CD8-positive, alpha-beta memory T cell (primary cell): ENCODE data around the gene BLOC1S3. TPM values are rescaled to one million over a fixed set of nuclear protein-coding genes. Genes with fewer than 3 reads are reported as not detected.

Experiments
- polyA plus RNA-seq: library from polyadenylated mRNA; unstranded; fragments of 300-500 nt; fragmentation: Illumina TruSeq; gene quantifications from one replicate; pipeline ENCODE4 v1.2.3, GENCODE V29; 2021
- total RNA-seq, 2 experiments: library from RNA; stranded (reverse); gene quantifications; one replicate each; pipeline ENCODE4 v1.2.3, GENCODE V29; 2021

The BLOC1S3 gene
- total and polyA plus RNA-seq, 3 experiments from 2014 or later, result 12.4 to 19.9 (median 12.4) TPM

Other genes starting within 250 kb of the BLOC1S3 start
- gene APOC4, start 236.5 kb upstream of the BLOC1S3 start, total RNA-seq, result not detected
- gene APOC4, start 236.5 kb upstream of the BLOC1S3 start, polyA plus RNA-seq, result not detected
- not detected for gene APOC2, start 232.7 kb upstream of the BLOC1S3 start, total RNA-seq
- not detected for gene APOC2, start 232.7 kb upstream of the BLOC1S3 start, polyA plus RNA-seq
- gene CLPTM1, start 223.4 kb upstream of the BLOC1S3 start, total RNA-seq, result 10 to 100 TPM; 78.6 to 82.5 TPM
- gene CLPTM1, start 223.4 kb upstream of the BLOC1S3 start, polyA plus RNA-seq, result 27.5 TPM
- gene RELB, start 177.3 kb upstream of the BLOC1S3 start, total RNA-seq, result 10 to 100 TPM; 53.4 to 57.4 TPM
- gene RELB, start 177.3 kb upstream of the BLOC1S3 start, polyA plus RNA-seq, result 22.7 TPM
- 10 to 100 TPM; 75.5 to 84.1 TPM for gene CLASRP, start 139.7 kb upstream of the BLOC1S3 start, total RNA-seq
- gene CLASRP, start 139.7 kb upstream of the BLOC1S3 start, polyA plus RNA-seq, result 7.9 TPM
- 1 to 10 TPM; 7.9 to 8.5 TPM for gene ZNF296, start 102.3 kb upstream of the BLOC1S3 start, total RNA-seq
- gene ZNF296, start 102.3 kb upstream of the BLOC1S3 start, polyA plus RNA-seq, result 6.7 TPM
- gene GEMIN7, start 99.5 kb upstream of the BLOC1S3 start, total RNA-seq, result 10 to 100 TPM; 51.6 TPM
- 93.5 TPM for gene GEMIN7, start 99.5 kb upstream of the BLOC1S3 start, polyA plus RNA-seq
- 10 to 100 TPM; 17.8 to 18.3 TPM for gene PPP1R37, start 85.6 kb upstream of the BLOC1S3 start, total RNA-seq
- 0.79 TPM for gene PPP1R37, start 85.6 kb upstream of the BLOC1S3 start, polyA plus RNA-seq
- under 1 TPM; 0.13 to 0.18 TPM for gene NKPD1, start 17.8 kb upstream of the BLOC1S3 start, total RNA-seq
- gene NKPD1, start 17.8 kb upstream of the BLOC1S3 start, polyA plus RNA-seq, result 0.20 TPM
- gene TRAPPC6A, start 547 bp upstream of the BLOC1S3 start, total RNA-seq, result 10 to 100 TPM; 22.7 to 24.3 TPM
- 151 TPM for gene TRAPPC6A, start 547 bp upstream of the BLOC1S3 start, polyA plus RNA-seq
- gene EXOC3L2, start 66.6 kb downstream of the BLOC1S3 start, total RNA-seq, result not detected
- not detected for gene EXOC3L2, start 66.6 kb downstream of the BLOC1S3 start, polyA plus RNA-seq
- 10 to 100 TPM; 20.2 to 21.2 TPM for gene MARK4, start 72.5 kb downstream of the BLOC1S3 start, total RNA-seq
- gene MARK4, start 72.5 kb downstream of the BLOC1S3 start, polyA plus RNA-seq, result 2.6 TPM
- gene CKM, start 144.1 kb downstream of the BLOC1S3 start, total RNA-seq, result not detected
- 0.13 TPM for gene CKM, start 144.1 kb downstream of the BLOC1S3 start, polyA plus RNA-seq
- not detected for gene KLC3, start 162.0 kb downstream of the BLOC1S3 start, total RNA-seq
- gene KLC3, start 162.0 kb downstream of the BLOC1S3 start, polyA plus RNA-seq, result not detected
- gene ERCC2, start 191.8 kb downstream of the BLOC1S3 start, total RNA-seq, result 10 to 100 TPM; 22.0 to 23.9 TPM
- gene ERCC2, start 191.8 kb downstream of the BLOC1S3 start, polyA plus RNA-seq, result 7.8 TPM
- gene PPP1R13L, start 226.3 kb downstream of the BLOC1S3 start, total RNA-seq, result 1 to 10 TPM; 3.9 to 4.3 TPM
- 0.83 TPM for gene PPP1R13L, start 226.3 kb downstream of the BLOC1S3 start, polyA plus RNA-seq
- 10 to 100 TPM; 26.5 to 27.4 TPM for gene POLR1G, start 227.9 kb downstream of the BLOC1S3 start, total RNA-seq
- 2.2 TPM for gene POLR1G, start 227.9 kb downstream of the BLOC1S3 start, polyA plus RNA-seq
- 10 to 100 TPM; 75.7 to 82.6 TPM for gene ERCC1, start 245.1 kb downstream of the BLOC1S3 start, total RNA-seq
- 47.5 TPM for gene ERCC1, start 245.1 kb downstream of the BLOC1S3 start, polyA plus RNA-seq